HepG2 (cell line): ENCODE data around the gene CKMT2. TPM values are rescaled to one million over a fixed set of nuclear protein-coding genes. Genes with fewer than 3 reads are reported as not detected.

Source experiments
- DNMT1 ChIP-seq: sonication (generic); formaldehyde crosslinking; IDR thresholded peaks from 2 replicates; pipeline ENCODE4 v1.5.1; 2020; ENCODE audit warnings: mild to moderate bottlenecking, missing genetic modification reagents
- HHEX ChIP-seq: IDR thresholded peaks from 2 replicates; pipeline ENCODE4 v1.6.1; 2016; ENCODE audit warnings: control low read depth
- HMGXB4 ChIP-seq, 2 experiments: sonication (generic) in 1 of 2; formaldehyde crosslinking in 1 of 2; IDR thresholded peaks; 2 replicates each; pipeline versions ENCODE4 v1.4.0 to v1.6.1; 2018 to 2020; ENCODE audit warnings: missing genetic modification reagents in 2 of 2, borderline replicate concordance in 1 of 2, low read depth in 1 of 2, mild to moderate bottlenecking in 1 of 2, missing biosample characterization in 1 of 2
- HNRNPH1 ChIP-seq: fragments of 200-400 bp; formaldehyde crosslinking; optimal IDR thresholded peaks from 2 replicates; pipeline ENCODE3; 2017; ENCODE audit warnings: mild to moderate bottlenecking, low read depth, low read length
- NFRKB ChIP-seq: fragments of 450-650 bp; IDR thresholded peaks from 2 replicates; pipeline ENCODE4 v1.6.1; 2017
- SOX13 ChIP-seq, 3 experiments: fragments of 450-650 bp in 1 of 3; sonication (generic) in 1 of 3; formaldehyde crosslinking in 1 of 3; IDR thresholded peaks in 2 of 3; conservative IDR thresholded peaks in 1 of 3; 2 replicates each; pipeline versions ENCODE4 v1.5.0 to v1.6.1; 2016 to 2020; ENCODE audit warnings: antibody characterized with exemption in 1 of 3, mild to moderate bottlenecking in 1 of 3, missing compliant biosample characterization in 1 of 3, missing genetic modification reagents in 1 of 3, moderate library complexity in 1 of 3
- TARDBP ChIP-seq: sonication (generic); formaldehyde crosslinking; IDR thresholded peaks from 2 replicates; pipeline ENCODE4 v1.8.0; 2022; ENCODE audit warnings: mild to moderate bottlenecking, missing genetic modification reagents
- ZBTB2 ChIP-seq: sonication (generic); formaldehyde crosslinking; IDR thresholded peaks from 2 replicates; pipeline ENCODE4 v1.8.0; 2022; ENCODE audit warnings: low read depth, missing genetic modification reagents
- ZFP62 ChIP-seq: sonication (generic); formaldehyde crosslinking; IDR thresholded peaks from 2 replicates; pipeline ENCODE4 v1.4.0; 2020; ENCODE audit warnings: missing genetic modification reagents
- ZNF18 ChIP-seq: sonication (generic); formaldehyde crosslinking; IDR thresholded peaks from 2 replicates; pipeline ENCODE4 v1.8.0; 2022; ENCODE audit warnings: mild to moderate bottlenecking, missing genetic modification reagents; ENCODE audit not compliant: insufficient replicate concordance
- ZNF629 ChIP-seq: sonication (generic); formaldehyde crosslinking; conservative IDR thresholded peaks from 2 replicates; pipeline ENCODE4 v1.5.0; 2020; ENCODE audit warnings: missing genetic modification reagents
- ZNF747 ChIP-seq: sonication (generic); formaldehyde crosslinking; IDR thresholded peaks from 2 replicates; pipeline ENCODE4 v1.8.1; 2023; ENCODE audit warnings: missing genetic modification reagents, mild to moderate bottlenecking, borderline replicate concordance
- ZNF766 ChIP-seq: sonication (generic); formaldehyde crosslinking; IDR thresholded peaks from 2 replicates; pipeline ENCODE4 v1.5.0; 2020; ENCODE audit warnings: missing genetic modification reagents, borderline replicate concordance
- ZNF816 ChIP-seq: sonication (generic); formaldehyde crosslinking; IDR thresholded peaks from 2 replicates; pipeline ENCODE4 v1.8.0; 2022; ENCODE audit warnings: missing genetic modification reagents, mild to moderate bottlenecking, borderline replicate concordance
- polyA plus RNA-seq, 8 experiments: library from polyadenylated mRNA; depleted of rRNA in 3 of 8; stranded (reverse) in 7 of 8; unstranded in 1 of 8; fragments of >200 nt; fragmentation: Illumina TruSeq in 4 of 8; extraction: Trizol in 4 of 8; gene quantifications; 2 replicates each; pipeline versions ENCODE4 v1.2.1 to v1.2.3, GENCODE V29; 2011 to 2016; ENCODE audit warnings: low read depth in 4 of 8, missing spikeins in 1 of 8, mixed read lengths in 1 of 8; ENCODE audit not compliant: insufficient read depth in 1 of 8
- total RNA-seq, 5 experiments: library from RNA; depleted of rRNA; stranded (reverse); fragments of >200 nt; fragmentation: Illumina TruSeq; extraction: Trizol; gene quantifications; 2 replicates each; pipeline ENCODE4 v1.2.3, GENCODE V29; 2016; ENCODE audit warnings: low read depth in 1 of 5
- TF ChIP-seq, protein P1 (sequence below): sonication (generic); formaldehyde crosslinking; conservative IDR thresholded peaks from 2 replicates; pipeline ENCODE4 v1.8.0; 2022; ENCODE audit warnings: mild to moderate bottlenecking, moderate library complexity, missing genetic modification reagents
- TF ChIP-seq, protein P2 (sequence below): sonication (generic); formaldehyde crosslinking; IDR thresholded peaks from 2 replicates; pipeline ENCODE4 v1.5.0; 2020; ENCODE audit warnings: missing genetic modification reagents

The CKMT2 gene
- total and polyA plus RNA-seq, 2 of the 13 experiments (the other 11 are each of a cell fraction or from before 2014, with no cell fraction given): 1.2 to 8.8 TPM

DNA sequence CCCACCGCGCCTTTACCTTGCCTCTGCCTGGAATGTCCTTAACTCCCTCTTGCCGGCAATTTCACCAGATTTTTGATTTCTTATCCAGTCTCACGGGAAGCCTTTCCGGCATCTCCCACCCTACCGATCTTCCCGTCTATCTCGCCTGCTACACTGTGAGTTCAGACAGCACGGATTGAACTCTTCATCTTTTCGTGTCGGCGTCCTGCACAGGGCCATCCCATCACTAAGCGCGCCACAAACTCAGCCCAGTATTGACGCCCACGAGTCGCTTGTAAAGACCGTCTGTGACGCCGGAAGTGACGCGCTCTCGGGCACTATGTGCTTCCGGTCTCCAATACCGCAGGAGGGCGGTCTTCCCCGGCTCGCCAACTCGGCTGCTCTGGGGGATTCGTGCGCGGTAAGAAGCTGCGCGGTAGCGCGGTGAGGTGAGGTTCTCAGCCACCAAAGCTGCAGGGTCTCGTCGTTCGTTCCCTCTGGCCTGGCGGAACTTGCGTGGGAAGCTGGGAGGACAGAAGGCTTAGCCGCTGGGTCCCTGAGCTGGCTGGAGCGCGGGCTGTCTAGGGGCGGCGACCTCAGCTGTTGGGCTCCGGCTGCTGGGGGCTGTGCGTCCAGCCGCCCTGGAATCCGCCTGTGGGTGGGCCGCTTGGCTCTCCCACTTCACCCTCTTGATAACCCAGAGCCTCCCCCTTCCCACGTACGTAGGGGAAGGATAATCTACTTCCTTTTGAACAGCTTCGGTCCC is 68.3 kb downstream of the CKMT2 start, which contains the start of gene ZCCHC9 (continued):
- TF ChIP-seq HMGXB4 (CRISPR knock-in tag; IDR thresholded peaks at IDR 0.05; ENCODE audit: borderline replicate concordance in 1 of 2, low read depth in 1 of 2): peak; percentile 96 to 98
- TF ChIP-seq ZFP62: no peak
- TF ChIP-seq ZNF18 (CRISPR knock-in tag): no peak
- no peak for TF ChIP-seq SOX13 (IDR thresholded peaks at IDR 0.05)
- peak in 1 of 2 experiments; percentile 55; a peak in 1 of 4 replicates for TF ChIP-seq SOX13 (CRISPR knock-in tag; conservative IDR thresholded peaks at IDR 0.05 in 1 of 2, IDR thresholded peaks at IDR 0.05 in 1 of 2)
- peak; percentile 82; the same call in 1 of the 2 replicates for TF ChIP-seq ZNF816
- peak; percentile 59; the same call in 1 of the 2 replicates for TF ChIP-seq ZBTB2 (CRISPR knock-in tag)
- no peak; the same call in 1 of the 2 replicates for TF ChIP-seq ZNF629
- TF ChIP-seq, protein P1, sequence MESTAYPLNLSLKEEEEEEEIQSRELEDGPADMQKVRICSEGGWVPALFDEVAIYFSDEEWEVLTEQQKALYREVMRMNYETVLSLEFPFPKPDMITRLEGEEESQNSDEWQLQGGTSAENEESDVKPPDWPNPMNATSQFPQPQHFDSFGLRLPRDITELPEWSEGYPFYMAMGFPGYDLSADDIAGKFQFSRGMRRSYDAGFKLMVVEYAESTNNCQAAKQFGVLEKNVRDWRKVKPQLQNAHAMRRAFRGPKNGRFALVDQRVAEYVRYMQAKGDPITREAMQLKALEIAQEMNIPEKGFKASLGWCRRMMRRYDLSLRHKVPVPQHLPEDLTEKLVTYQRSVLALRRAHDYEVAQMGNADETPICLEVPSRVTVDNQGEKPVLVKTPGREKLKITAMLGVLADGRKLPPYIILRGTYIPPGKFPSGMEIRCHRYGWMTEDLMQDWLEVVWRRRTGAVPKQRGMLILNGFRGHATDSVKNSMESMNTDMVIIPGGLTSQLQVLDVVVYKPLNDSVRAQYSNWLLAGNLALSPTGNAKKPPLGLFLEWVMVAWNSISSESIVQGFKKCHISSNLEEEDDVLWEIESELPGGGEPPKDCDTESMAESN: peak; percentile 70
- TF ChIP-seq ZNF747: no peak; the same call in 1 of the 2 replicates
- TF ChIP-seq DNMT1 (CRISPR knock-in tag): no peak
- no peak for TF ChIP-seq HNRNPH1
- TF ChIP-seq, protein P2, sequence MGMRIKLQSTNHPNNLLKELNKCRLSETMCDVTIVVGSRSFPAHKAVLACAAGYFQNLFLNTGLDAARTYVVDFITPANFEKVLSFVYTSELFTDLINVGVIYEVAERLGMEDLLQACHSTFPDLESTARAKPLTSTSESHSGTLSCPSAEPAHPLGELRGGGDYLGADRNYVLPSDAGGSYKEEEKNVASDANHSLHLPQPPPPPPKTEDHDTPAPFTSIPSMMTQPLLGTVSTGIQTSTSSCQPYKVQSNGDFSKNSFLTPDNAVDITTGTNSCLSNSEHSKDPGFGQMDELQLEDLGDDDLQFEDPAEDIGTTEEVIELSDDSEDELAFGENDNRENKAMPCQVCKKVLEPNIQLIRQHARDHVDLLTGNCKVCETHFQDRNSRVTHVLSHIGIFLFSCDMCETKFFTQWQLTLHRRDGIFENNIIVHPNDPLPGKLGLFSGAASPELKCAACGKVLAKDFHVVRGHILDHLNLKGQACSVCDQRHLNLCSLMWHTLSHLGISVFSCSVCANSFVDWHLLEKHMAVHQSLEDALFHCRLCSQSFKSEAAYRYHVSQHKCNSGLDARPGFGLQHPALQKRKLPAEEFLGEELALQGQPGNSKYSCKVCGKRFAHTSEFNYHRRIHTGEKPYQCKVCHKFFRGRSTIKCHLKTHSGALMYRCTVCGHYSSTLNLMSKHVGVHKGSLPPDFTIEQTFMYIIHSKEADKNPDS (CRISPR knock-in tag): no peak
- no peak for TF ChIP-seq NFRKB
- TF ChIP-seq HHEX (CRISPR knock-in tag): no peak
- TF ChIP-seq TARDBP (CRISPR knock-in tag): peak; percentile 94
- TF ChIP-seq ZNF766 (CRISPR knock-in tag): peak; percentile 49; the same call in 1 of the 2 replicates
